Limb (tissue), 2 donors: ENCODE results near the gene NDUFB4.

Source experiments
- DNase-seq, 2 donors: peaks; one replicate each; pipeline ENCODE4 v3.0.0-alpha.2; 2016; ENCODE audit errors: extremely low spot score in 2 of 2

The NDUFB4 gene

DNA sequence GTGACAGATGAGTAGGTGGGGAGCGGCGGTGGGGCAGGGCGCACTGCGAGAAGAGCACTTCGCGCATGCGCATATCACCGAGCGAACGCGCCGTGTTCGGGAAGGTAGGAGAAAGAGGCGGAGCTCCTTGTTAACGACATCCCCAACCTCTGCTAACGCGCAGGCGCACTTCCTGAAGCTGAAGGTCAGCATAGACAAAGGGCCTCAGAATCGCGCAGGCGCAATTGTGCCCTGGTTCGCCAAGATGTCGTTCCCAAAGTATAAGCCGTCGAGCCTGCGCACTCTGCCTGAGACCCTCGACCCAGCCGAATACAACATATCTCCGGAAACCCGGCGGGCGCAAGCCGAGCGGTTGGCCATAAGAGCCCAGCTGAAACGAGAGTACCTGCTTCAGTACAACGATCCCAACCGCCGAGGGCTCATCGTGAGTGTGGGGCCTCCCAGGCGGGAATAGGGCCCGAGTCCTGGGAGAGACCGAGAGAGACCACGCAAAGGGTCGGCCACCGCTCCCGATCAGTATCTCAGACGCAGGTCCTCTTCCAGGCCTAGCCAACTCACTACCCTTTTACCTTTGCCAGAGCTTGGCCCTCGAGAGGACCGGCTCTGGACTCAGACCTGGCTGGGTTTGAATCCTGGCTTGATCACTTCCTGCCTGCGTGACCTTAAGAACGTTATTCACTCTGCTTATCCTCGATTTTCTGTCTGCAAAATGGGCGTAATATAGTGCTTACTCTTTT, at the start of gene NDUFB4:
TSS of gene NDUFB4 (plus strand) at position 221 of the 737 bp plus-strand sequence. CDS start at position 245, 24 bp downstream.
- DNase-seq: peak; percentile 96 to 100

DNA sequence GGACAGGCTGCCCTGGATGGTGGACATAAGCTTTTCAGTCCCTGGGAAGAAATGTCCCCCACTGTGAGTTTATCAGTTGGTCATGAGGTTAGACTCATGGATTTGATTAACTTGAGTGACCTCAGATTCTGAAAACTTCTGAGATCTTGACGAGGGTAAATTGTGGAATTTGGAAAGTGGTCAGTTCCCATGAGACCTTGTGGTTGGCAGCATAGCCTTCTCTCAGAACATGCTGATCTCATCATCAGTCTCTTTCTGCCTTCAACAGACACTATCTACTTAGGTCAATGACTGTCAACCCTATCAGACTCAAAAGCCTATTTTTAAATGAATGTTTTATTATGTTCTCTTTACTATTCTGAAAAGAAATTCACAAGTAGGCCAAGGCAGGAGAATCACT, 45.6 kb upstream of the NDUFB4 start:
- no peak for DNase-seq

DNA sequence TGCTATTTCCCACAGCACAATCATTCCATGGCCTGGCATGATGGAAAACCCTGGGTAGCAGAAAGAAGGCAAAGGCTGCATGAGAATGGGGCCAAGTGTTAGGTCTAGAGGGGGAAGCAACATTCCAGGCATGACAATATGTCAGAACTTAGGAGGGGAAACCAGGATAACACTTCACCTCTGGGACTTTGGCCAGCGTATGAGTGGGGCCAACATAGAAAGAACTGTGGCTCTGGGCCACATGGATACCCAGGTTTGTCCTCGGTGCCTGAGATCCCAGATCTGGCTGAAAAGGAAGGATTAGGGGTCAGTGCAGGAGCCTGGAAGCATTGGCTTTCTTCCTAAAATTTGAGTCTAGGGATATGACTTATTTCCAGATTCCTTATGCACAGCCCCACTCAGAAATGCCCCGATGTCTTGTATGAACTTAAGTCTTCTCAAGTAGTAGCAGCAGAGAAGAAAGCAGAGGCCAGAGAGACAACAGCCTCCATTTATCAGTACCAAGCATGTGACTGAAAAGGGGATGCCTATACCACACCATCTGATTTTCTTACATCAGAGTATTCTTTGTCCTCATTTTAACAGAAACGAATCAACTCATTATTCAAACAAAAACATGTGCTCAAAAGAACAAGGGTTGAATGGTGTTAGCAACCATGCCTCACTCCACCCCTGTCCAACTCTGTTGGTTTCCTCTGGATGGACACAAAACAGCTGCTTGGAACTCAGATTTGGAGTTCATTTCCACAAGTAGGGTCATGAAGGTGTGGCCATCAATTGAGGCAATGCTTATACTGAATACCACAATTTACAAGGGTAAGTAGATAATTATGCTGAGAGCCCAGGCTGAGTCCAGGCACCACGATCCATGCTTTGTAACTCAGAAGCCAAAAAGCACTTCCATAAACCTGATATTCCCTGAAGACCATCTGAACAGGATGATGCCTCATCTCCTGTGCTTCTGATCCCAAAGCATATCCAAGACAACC, 43.7 kb upstream of the NDUFB4 start:
- no peak for DNase-seq

DNA sequence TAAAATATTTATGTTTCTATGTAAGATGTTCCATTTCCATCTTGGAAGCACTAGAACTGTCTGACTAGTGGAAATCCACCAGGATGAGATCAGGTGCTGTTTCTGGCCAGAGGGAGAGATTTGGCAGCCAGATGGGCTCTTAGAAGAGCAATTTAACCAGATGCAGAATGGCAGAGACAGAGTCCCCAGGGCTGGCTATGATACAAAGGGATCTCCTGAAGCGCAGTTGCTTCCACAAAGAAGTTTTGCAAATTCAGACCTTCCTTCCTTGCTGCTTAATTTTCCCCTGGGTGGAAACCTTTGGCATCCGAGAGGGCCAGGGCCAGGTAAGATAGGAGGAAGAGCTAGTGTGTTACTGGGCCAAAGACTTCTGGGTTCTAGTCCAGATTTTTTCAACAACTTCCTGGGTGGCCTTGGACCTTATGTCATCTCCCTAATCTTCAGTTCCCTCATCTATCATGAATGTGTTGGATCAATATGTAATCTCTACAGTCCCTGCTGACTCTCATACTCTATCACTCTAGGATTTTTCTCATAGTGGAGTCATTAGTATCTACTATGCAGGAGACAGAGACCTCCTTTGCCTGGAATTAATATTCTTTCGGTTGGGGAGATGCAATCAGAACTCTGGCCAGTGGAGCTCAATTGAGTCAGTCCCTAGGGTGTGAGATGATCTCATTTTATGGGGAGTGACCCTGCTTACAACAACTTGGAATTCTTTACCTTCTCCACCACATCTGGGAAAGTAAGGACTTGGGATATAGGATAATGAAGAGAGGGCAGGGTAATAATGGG, 41.1 kb upstream of the NDUFB4 start:
- peak in 1 of 2 donors; percentile 61 for DNase-seq

DNA sequence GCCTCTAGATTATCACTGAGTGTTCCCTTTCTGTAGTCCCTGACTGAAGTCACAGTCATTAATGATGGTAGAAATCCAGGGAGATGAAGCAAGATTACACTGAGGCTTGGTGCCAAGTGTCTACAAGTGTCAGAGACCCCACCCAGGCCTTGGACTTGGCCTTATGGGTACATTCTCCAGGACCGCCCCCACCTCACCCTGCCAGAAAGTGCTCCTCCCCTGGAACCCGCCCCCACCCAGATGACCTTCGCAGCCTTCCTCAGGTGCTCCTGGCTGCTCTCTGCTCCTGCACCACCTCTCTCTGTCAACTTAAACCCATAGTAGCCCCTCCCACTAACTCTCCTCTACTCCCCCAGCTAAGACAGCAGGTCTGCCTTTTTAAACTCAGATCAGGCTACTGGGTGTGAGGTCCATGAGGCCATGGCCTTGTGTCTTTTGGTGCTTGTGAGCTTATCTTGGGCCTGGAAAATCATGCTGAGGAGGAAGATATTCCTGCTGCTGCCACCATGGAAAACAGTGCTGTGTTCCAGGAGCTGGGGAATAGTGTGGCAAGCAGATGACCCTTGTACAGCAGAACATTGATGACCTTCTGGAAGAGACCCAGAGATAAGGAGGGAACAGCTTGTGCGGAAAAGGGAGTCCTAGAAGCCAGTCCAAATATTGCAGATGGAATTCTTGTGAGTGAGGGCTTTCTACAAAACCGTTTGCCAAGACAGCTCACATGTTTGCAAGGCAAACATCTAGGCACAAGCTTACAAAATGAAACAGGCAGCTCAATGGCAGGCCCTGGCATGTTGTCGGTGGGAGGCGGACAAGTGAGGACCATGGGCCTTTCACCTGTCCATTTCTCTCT, 40.3 kb upstream of the NDUFB4 start:
- DNase-seq: no peak

DNA sequence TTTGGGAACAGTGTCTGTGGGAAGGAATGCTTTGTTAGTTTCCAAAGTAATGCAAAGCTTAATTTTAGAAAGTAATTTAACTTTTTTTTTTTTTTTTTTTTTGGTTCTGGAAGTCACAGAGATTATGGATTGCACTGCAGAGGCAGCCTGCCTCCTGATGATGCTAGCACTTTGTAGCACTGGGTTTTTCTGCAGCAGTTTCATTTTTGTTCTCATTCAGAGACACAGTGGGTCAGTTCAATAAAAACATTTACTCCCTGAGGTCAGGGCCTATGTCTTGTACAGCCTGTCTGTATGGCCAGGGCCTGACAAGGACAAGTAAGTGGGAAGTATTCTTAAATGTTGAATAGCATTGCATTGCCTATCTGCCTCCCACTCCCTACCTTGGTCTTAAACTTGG, 39.0 kb upstream of the NDUFB4 start:
- no peak for DNase-seq

DNA sequence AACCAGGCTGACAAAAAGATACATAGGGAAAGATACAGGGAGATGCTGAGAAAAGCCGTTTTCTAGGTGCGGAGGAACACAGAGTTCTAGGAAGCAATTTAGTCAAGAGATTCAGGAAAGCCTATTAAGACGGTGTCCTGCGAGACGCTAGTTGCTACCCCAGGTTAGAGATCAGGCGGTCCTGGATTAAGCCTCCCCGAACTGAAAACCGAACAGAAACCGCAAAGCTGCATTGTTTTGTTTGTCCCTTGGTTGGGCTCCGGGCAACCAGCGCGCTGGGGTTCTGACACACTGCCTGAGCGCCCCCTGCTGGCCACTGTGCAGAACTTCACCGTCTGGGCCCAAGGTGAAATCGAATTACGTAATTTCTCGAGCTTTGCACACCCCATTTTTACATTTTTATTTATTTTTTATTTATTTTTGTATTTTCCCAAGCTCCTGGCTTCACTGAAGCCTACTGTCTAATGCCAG, 37.3 kb upstream of the NDUFB4 start:
- peak; percentile 93 for DNase-seq

DNA sequence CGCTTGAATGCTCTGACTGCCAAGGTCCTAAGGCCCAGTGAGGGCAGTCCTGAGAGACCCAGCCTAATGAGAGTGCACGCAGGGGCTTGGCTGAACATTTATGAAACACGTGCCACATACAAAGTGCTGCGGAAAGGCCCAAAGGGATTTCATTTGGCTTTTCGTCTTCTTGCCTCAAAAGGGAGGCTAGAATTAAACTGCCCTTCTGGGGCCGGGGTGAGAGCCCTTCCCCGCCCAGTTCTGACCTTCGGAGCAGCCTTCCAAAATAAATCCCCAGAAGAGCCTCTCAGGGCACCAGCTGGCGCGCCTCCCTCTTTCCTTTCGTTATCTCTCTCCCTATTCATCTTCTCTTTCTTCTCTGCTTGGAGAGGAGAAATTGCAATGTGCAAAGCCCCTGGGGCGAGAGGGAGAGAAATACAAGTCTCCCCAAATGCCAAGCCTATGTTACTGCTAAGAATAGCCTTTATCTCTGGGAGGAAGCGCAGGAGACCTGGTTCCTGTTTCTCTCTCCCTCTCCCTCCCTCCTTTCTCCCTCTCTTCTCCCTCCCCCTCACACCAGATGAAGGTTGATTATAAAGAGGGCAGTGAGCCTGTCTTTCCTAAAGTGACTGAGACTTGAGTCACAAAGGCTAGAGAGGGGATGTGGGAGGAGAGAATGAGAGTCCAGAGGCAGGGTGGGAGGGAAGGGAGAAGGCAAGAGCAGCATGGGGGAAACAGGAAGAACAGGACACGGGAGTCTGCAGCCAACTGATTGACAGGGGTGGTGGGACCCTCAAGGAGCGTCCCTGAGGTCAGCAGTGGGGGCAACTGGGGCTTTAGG, 36.7 kb upstream of the NDUFB4 start:
- DNase-seq: no peak

DNA sequence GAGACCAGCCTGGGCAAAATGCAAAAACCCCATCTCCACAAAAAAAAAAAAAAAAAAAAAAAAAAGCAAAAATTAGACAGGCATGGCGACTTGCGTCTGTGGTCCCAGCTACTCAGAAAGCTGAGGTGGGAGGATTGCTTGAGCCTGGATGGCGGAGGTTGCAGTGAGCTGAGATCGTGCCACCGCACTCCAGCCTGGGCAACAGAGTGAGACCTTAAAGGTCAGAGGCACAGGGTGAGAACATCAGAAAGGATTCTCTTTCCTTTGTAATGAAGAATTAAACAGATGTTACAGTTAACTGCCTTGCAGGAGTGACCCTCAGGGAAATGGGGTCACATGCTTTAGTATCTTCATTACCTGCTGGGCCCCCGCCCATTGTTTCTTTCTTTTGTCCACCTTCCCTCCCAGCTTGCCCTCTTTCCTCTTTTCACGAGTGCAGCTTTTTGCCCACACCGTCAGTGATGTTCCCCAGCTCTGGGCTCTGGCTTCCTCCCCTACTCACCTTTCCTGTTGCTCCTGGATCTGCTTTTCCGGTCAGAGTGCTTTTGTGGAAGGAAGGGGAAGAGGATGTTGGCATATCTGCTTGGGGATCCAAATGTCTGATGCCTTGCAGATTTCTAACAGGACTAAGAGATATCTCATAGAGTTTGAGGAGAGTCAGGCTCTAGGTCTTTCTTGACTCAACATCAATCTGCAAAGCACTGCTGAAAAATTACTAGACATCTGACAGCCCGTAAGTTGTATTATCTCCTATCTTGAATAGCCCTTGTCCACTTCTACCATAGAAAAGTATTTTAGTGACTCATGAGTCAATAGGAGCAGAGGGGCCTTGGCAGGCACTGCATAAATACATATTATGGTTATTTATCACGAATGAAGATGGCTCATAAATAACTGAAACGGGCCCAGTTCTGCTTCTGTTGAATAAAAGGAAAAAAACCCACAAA, 35.6 kb upstream of the NDUFB4 start:
- no peak for DNase-seq

DNA sequence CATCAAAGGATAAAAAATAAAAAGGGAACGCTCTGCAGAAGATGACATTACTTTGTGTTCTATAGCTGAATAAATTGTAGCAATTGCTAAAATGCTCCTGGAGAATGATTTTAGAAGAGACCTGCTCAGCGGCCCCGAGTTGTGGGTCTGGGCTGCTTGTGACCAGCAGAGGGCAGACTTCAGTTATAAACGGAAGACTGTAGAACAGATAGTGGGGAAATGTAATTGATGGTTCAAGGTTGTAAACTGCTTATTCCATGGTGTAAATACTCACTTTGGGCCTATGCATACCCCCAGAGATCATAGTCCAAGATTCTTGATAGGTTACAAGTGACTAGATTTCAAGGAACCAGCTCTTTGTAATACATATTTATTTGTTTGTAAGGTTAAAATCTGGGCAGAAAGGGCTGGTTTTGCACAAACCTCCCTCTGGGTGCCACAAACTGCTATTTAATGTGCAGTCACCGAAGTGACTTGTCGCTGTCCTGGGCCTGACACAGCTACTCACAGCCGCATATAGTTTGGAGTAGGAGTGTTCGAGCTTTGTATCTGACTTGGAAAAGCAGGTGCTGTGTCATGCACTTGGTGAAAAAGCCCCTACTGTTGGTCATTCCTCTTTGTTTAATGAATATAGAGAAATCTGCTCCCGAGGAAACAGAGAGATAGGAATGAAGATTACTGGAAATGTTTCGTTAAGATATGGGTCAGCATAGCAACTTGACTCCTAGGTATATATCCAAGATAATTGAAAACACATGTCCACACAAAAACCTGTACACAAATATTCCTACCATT, 34.7 kb upstream of the NDUFB4 start:
- peak; percentile 71 to 78 for DNase-seq

DNA sequence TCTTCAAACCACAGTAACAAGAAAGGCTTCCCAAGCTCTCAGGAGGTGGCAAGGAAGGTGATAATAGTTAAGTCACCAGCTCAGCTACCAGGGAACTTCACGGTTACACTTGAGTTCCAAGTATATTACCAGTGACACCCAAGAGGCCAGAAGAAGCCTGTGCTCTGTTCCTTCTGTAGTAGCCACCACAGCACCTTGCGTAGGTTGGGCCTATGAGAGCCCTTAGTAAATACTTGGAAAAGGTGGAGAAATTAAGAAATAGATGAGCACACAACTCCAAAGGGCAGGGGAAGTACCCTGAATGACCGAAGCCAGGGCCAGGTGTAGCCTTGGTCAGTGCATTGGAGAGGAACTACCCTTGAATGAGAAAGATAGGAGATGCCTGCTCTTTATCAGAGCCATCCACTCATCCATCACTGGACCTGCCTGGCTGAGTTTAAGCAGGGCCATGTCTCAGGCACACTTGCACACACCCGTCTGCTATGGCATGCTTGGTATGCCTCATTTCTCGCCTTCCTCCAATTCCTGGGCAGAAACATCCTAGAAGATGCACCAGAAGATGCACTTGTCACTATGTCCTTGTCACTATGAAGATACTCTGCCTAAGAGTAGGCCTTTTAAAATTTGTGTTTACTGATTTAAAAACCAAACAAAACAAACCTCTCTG, 32.6 kb upstream of the NDUFB4 start:
- DNase-seq: no peak

DNA sequence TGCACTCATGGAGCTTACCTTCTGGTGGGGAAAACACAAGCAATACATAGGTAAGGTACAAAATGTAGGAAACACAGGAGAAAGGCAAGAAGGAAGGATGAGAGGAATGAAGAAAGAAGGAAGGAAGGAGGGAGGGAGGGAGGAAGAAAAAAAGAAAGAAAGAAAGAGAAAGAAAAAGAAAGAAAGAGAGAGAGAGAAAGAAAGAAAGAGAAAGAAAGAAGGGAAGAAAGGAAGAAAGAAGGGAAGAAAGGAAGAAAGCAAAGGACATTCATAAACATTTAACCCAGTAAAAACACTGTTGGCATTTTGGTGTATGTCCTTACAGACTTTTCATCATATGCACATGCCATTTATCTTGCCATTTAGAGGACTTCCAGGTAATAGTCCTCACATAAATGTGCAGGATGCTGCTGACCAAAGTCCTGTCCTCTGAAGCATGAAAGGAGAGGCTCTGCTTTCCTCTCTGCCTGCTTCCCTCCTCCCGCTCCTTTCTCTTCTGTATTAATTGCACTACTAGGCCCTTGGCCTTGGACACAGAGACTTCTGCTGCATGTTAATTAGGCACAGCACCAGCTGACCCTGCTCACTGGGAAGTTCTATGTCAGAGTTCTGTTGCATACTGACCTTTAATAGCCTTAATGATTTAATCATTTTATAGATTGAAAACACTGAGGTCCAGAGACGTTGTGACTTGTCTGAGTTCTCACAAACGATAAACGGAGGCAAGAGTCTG, 29.7 kb upstream of the NDUFB4 start:
- no peak for DNase-seq

DNA sequence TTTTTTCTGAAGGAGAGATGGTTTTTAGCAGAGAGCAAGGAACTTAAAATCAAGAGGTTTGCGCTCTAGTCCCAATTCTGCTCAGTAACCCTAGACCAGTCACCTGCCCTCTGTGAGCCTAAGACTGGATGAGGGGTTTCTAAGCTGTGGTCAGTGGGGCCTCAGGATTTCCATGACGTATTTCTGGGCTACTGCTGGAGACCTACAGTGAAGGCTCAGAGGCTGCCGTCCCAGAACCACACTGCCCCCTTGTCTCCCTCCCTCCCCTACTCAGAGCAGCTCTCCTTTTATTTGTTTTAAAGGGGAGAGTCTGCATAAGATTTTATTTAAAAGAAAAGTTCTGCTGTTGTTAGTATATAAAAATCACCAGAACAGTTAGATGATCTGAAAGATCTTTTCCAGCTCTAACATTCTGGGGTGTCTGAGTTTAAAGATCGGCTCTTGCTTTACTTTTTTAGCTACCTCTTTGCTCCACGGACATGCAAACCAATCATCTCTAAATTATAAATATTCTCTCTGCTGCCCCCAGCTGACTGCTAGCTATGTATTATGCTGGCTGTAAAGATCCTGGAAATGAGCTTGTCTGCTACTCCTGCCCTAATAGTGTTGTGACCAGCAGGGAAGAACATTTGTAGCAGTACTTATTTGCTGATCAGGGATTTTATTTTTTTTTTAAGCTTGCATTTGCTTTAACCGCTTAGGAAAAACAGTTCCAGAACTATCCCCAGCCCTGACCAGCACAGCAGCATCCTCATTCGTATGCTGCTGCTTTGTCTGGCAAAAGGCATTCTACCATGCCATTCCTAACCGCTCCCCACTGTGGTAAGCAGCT, 28.6 kb upstream of the NDUFB4 start:
- peak in 1 of 2 donors; percentile 68 for DNase-seq

DNA sequence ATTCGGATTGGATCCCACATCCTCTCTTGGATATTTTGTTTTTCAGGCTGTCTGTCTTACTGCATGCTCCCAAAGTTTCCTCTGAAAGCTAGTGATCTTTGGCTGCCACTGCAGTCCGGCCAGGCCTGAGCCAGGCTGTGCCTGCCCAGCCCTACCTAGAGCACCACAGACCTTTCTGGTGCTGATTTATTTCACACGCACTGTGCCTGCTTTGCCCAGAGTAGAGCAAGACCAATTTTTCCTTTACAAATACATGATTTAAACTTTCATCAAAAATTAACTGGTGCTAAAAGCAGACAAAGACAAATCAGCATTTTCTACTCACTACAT, 28.0 kb upstream of the NDUFB4 start:
- DNase-seq: no peak

DNA sequence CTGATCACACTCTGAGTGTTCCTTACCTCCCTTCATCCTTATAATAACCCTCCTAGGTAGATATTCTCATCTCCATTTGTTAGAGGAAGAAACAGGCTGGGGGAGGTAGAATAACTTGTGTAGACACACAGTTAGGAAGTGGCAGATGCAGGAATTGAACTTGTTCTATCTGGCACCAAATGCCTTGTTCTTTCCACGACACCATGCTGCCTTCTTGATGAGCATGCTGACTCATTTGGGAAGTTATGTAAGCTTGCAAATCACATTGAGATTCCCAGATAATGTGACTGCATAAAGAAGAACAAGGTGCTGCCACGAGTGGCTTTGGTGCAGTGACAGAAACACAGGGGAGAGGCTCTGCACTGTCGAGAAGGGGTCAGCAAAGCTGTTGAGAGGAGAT, 27.5 kb upstream of the NDUFB4 start:
- no peak for DNase-seq
